ENCODE data around the gene MYMK. TPM values are rescaled to one million over a fixed set of nuclear protein-coding genes. Genes with fewer than 3 reads are reported as not detected.

The MYMK gene
- total RNA-seq, 4 donors from 2014 or later: not detected

GRCh38 chr9:133518200-133518599 lies 6.6 kb downstream of the MYMK start:
- no peak for TF ChIP-seq POLR2A (IDR thresholded peaks at IDR 0.05)
- no peak for TF ChIP-seq CTCF (IDR thresholded peaks at IDR 0.05)
- no peak overlapping the region for H3K4me3 ChIP-seq (ENCODE audit: low read depth, poor library complexity, severe bottlenecking)
- intact Hi-C loops (cut with DNase I; ENCODE audit: low total_unique reads): no loop called here
- DNase-seq (ENCODE audit: low spot score in 2 of 2): no peak
- WGBS, 2 donors: 77 to 83% methylated on average over 5 of the region's 5 CpGs

GRCh38 chr9:133517711-133518110 lies 7.0 kb downstream of the MYMK start:
- no peak for TF ChIP-seq CTCF (IDR thresholded peaks at IDR 0.05)
- no peak for TF ChIP-seq POLR2A (IDR thresholded peaks at IDR 0.05)
- DNase-seq (ENCODE audit: low spot score in 2 of 2): no peak
- 76 to 79% methylated on average over 7 to 8 of the region's 8 CpGs for WGBS, 2 donors
- intact Hi-C loops (cut with DNase I; ENCODE audit: low total_unique reads): no loop called here
- no peak overlapping the region for H3K4me3 ChIP-seq (ENCODE audit: low read depth, poor library complexity, severe bottlenecking)

- TF ChIP-seq CTCF (IDR thresholded peaks at IDR 0.05) (no peak), POLR2A (IDR thresholded peaks at IDR 0.05) (no peak)
- 76 to 91% methylated on average over 7 to 9 of the region's 9 CpGs for WGBS, 2 donors
- no peak for DNase-seq (ENCODE audit: low spot score in 2 of 2)
- intact Hi-C loops (cut with DNase I; ENCODE audit: low total_unique reads): no loop called here
- no peak overlapping the region for H3K4me3 ChIP-seq (ENCODE audit: low read depth, poor library complexity, severe bottlenecking)
These were observed 7.8 kb downstream of the MYMK start for GRCh38 chr9:133516961-133517350.

GRCh38 chr9:133516256-133516960 lies 8.4 kb downstream of the MYMK start:
- intact Hi-C loops (cut with DNase I; ENCODE audit: low total_unique reads): no loop called here
- DNase-seq (ENCODE audit: low spot score in 2 of 2): no peak
- TF ChIP-seq POLR2A (IDR thresholded peaks at IDR 0.05) (no peak), CTCF (IDR thresholded peaks at IDR 0.05) (no peak)
- no peak overlapping the region for H3K4me3 ChIP-seq (ENCODE audit: low read depth, poor library complexity, severe bottlenecking)
- WGBS, 2 donors: 76 to 77% methylated on average over 11 of the region's 11 CpGs

- TF ChIP-seq POLR2A (IDR thresholded peaks at IDR 0.05) (no peak), CTCF (IDR thresholded peaks at IDR 0.05) (no peak)
- no peak overlapping the region for H3K4me3 ChIP-seq (ENCODE audit: low read depth, poor library complexity, severe bottlenecking)
- DNase-seq (ENCODE audit: low spot score in 2 of 2): no peak
- intact Hi-C loops (cut with DNase I; ENCODE audit: low total_unique reads): no loop called here
- WGBS, 2 donors: 92 to 93% methylated on average over 16 to 17 of the region's 17 CpGs
These were observed 9.0 kb downstream of the MYMK start for GRCh38 chr9:133515615-133516255.
